Measurements from ENCODE around the gene ZCCHC14. TPM values are rescaled to one million over a fixed set of nuclear protein-coding genes. Genes with fewer than 3 reads are reported as not detected.
A peak's percentile ranks its signal among the peaks of the same experiment; 100 is the strongest.

The ZCCHC14 gene
- polyA plus RNA-seq, 2 of the 4 experiments (the other 2 are of a cell fraction) = 3.8 to 7.3 TPM

GRCh38 chr16:87417528-87417910, 75.3 kb downstream of the ZCCHC14 start:
- no peak overlapping the region for H3K4me2 ChIP-seq
- ChIA-PET CTCF (interaction anchor here (0.9 to 11.2 kb wide), 32 partner anchors 9 to 257 kb away, joined by 3 to 153 read pairs (median 5); partner anchors contain the start of gene FBXO31), POLR2A (interaction anchor here (1.5 kb wide), 1 partner anchor 219 kb away, joined by 3 read pairs; no protein-coding TSS in a partner anchor)
- TF ChIP-seq TFCP2L1 (CRISPR knock-in tag; IDR thresholded peaks at IDR 0.05) (no peak), KDM5A (IDR thresholded peaks at IDR 0.05) (no peak), RNF2 (IDR thresholded peaks at IDR 0.05; ENCODE audit: borderline replicate concordance, low read depth) (no peak), RCOR1 (IDR thresholded peaks at IDR 0.05; ENCODE audit: low read depth, low read length) (no peak), POLR2A (IDR thresholded peaks at IDR 0.05; ENCODE audit: low read length) (no peak), NR3C1 (IDR thresholded peaks at IDR 0.05) (no peak), FOSL2 (IDR thresholded peaks at IDR 0.05) (no peak), FOSL2 (CRISPR knock-in tag; IDR thresholded peaks at IDR 0.05) (no peak), EHMT2 (IDR thresholded peaks at IDR 0.05; ENCODE audit: low read depth) (no peak), JUNB (IDR thresholded peaks at IDR 0.05) (no peak), HOXB13 (CRISPR knock-in tag; IDR thresholded peaks at IDR 0.05; ENCODE audit: low read depth) (no peak), NPAS2 (CRISPR knock-in tag; IDR thresholded peaks at IDR 0.05; ENCODE audit: borderline replicate concordance) (no peak), PBX3 (IDR thresholded peaks at IDR 0.05) (no peak), HEYL (CRISPR knock-in tag; IDR thresholded peaks at IDR 0.05) (no peak)
- TF ChIP-seq, protein P1, sequence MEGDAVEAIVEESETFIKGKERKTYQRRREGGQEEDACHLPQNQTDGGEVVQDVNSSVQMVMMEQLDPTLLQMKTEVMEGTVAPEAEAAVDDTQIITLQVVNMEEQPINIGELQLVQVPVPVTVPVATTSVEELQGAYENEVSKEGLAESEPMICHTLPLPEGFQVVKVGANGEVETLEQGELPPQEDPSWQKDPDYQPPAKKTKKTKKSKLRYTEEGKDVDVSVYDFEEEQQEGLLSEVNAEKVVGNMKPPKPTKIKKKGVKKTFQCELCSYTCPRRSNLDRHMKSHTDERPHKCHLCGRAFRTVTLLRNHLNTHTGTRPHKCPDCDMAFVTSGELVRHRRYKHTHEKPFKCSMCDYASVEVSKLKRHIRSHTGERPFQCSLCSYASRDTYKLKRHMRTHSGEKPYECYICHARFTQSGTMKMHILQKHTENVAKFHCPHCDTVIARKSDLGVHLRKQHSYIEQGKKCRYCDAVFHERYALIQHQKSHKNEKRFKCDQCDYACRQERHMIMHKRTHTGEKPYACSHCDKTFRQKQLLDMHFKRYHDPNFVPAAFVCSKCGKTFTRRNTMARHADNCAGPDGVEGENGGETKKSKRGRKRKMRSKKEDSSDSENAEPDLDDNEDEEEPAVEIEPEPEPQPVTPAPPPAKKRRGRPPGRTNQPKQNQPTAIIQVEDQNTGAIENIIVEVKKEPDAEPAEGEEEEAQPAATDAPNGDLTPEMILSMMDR (IDR thresholded peaks at IDR 0.05) = no peak
- peak; percentile 39 to 59; a peak in 3 of 6 replicates for ATAC-seq
- no peak overlapping the region for H3K27ac ChIP-seq
- no peaks in the 10 kb centered on the region for H3K4me1 ChIP-seq
- no peak overlapping the region for H3K4me3 ChIP-seq
- 98% methylated on average over 13 of the region's 13 CpGs for WGBS (ENCODE audit: missing lambda C conversion rate)
- no peak for DNase-seq (ENCODE audit: low read depth in 1 of 2, low spot score in 1 of 2)
- H3K9me3 ChIP-seq = 0 out of 3 replicates have a peak, but pooled peaks cover 4% of the 10 kb centered on the region
- FAIRE-seq = no peak

- CTCF ChIA-PET = interaction anchor here (0.6 to 11.2 kb wide), 55 partner anchors 9 to 355 kb away, joined by 3 to 153 read pairs (median 4); partner anchors contain the start of gene FBXO31
- Histone ChIP-seq H3K4me3 (no peak overlapping the region), H3K4me1 (no peaks in the 10 kb centered on the region), H3K9me3 (0 out of 3 replicates have a peak, but pooled peaks cover 4% of the 10 kb centered on the region), H3K4me2 (no peak overlapping the region), H3K27ac (no peak overlapping the region)
- ATAC-seq = peak in 1 of 2 experiments; percentile 62; a peak in 3 of 6 replicates
- POLR2A ChIA-PET = interaction anchor here (0.6 to 1.5 kb wide), 2 partner anchors 219 to 275 kb away, joined by 3 read pairs; no protein-coding TSS in a partner anchor
- FAIRE-seq = no peak
- peak; percentile 15 to 54 for DNase-seq (ENCODE audit: low read depth in 1 of 2, low spot score in 1 of 2)
- TF ChIP-seq RAD21 (conservative IDR thresholded peaks at IDR 0.05 in 1 of 2, IDR thresholded peaks at IDR 0.05 in 1 of 2) (peak; percentile 69 to 72), NPAS2 (CRISPR knock-in tag; IDR thresholded peaks at IDR 0.05; ENCODE audit: borderline replicate concordance) (no peak), FOSB (CRISPR knock-in tag; IDR thresholded peaks at IDR 0.05) (no peak), SMC3 (IDR thresholded peaks at IDR 0.05) (peak; percentile 85), RFX5 (IDR thresholded peaks at IDR 0.05) (no peak), ZFP36 (IDR thresholded peaks at IDR 0.05; ENCODE audit: borderline replicate concordance, partially characterized antibody) (no peak)
- TF ChIP-seq, protein P1 (IDR thresholded peaks at IDR 0.05) = peak; percentile 74
- WGBS (ENCODE audit: missing lambda C conversion rate) = 85% methylated on average over 21 of the region's 23 CpGs
Measured at GRCh38 chr16:87416826-87417527, 75.8 kb downstream of the ZCCHC14 start.

Data from A549 (cell line).